GM18519 (cell line): Measurements from ENCODE around the gene TBC1D23.
"Not testable (repeated sequence)": the region's sequence is repeated elsewhere in the genome, so short reads cannot be mapped to it uniquely, and the experiment has no call there.

Experiments used
- ATAC-seq: cut with Tn5 transposase; IDR thresholded peaks from one replicate; pipeline ENCODE4 v1.9.1; 2021; ENCODE audit warnings: mild to moderate bottlenecking, moderate library complexity; ENCODE audit not compliant: unreplicated experiment, low FRiP score

TBC1D23 gene

GRCh38 chr3:100260685-100261484, at the start of gene TBC1D23:
TBC1D23 (plus strand) TSS chr3:100260992; CDS start chr3:100261019, 27 bp downstream.
- peak; percentile 100 for ATAC-seq

GRCh38 chr3:100213891-100214573, 46.8 kb upstream of the TBC1D23 start:
- no peak for ATAC-seq

- ATAC-seq = no peak
Measured at GRCh38 chr3:100214574-100214964, 46.2 kb upstream of the TBC1D23 start.

- no peak for ATAC-seq
Measured at GRCh38 chr3:100216713-100217112, 44.1 kb upstream of the TBC1D23 start.

- no peak for ATAC-seq
Measured at GRCh38 chr3:100221159-100221558, 39.6 kb upstream of the TBC1D23 start.

- no peak for ATAC-seq
Measured at GRCh38 chr3:100225193-100225592, 35.6 kb upstream of the TBC1D23 start.

GRCh38 chr3:100225883-100226282, 34.9 kb upstream of the TBC1D23 start:
- ATAC-seq = no peak

- ATAC-seq = no peak
Measured at GRCh38 chr3:100226712-100227429, 33.9 kb upstream of the TBC1D23 start.

- no peak for ATAC-seq
Measured at GRCh38 chr3:100227511-100227921, 33.3 kb upstream of the TBC1D23 start.

- no peak for ATAC-seq
Measured at GRCh38 chr3:100228247-100228646, 32.5 kb upstream of the TBC1D23 start.

- ATAC-seq = not testable (repeated sequence)
Measured at GRCh38 chr3:100229188-100229587, 31.6 kb upstream of the TBC1D23 start.

GRCh38 chr3:100230710-100231109, 30.1 kb upstream of the TBC1D23 start:
- ATAC-seq = no peak

- ATAC-seq = no peak
Measured at GRCh38 chr3:100231668-100232067, 29.1 kb upstream of the TBC1D23 start.

GRCh38 chr3:100234364-100234763, 26.4 kb upstream of the TBC1D23 start:
- ATAC-seq = no peak

- no peak for ATAC-seq
Measured at GRCh38 chr3:100238599-100238998, 22.2 kb upstream of the TBC1D23 start.

- not testable (repeated sequence) for ATAC-seq
Measured at GRCh38 chr3:100242471-100242870, 18.3 kb upstream of the TBC1D23 start.

- no peak for ATAC-seq
Measured at GRCh38 chr3:100244264-100244663, 16.5 kb upstream of the TBC1D23 start.

- no peak for ATAC-seq
Measured at GRCh38 chr3:100245136-100245535, 15.7 kb upstream of the TBC1D23 start.

GRCh38 chr3:100245927-100246326, 14.9 kb upstream of the TBC1D23 start:
- no peak for ATAC-seq

GRCh38 chr3:100246999-100247398, 13.8 kb upstream of the TBC1D23 start:
- no peak for ATAC-seq

GRCh38 chr3:100252001-100252400, 8.8 kb upstream of the TBC1D23 start:
- no peak for ATAC-seq
